Gastroesophageal sphincter (tissue), 3 donors: ENCODE measurements around the gene NSUN3.

ENCODE experiments used
- CTCF ChIP-seq, 4 experiments: fragments of 200-600 bp in 2 of 4; fragments of 450-650 bp in 2 of 4; sonication (generic) in 1 of 4; IDR thresholded peaks; one replicate each; pipeline ENCODE4 v1.5.1; 2017 to 2019; ENCODE audit warnings: antibody characterized with exemption in 4 of 4, mild to moderate bottlenecking in 2 of 4, moderate library complexity in 2 of 4
- POLR2A ChIP-seq, 2 donors: fragments of 450-650 bp; IDR thresholded peaks; one replicate each; pipeline ENCODE4 v1.6.1; 2017; ENCODE audit warnings: antibody characterized with exemption in 2 of 2, mild to moderate bottlenecking in 2 of 2, moderate library complexity in 1 of 2
- POLR2AphosphoS5 ChIP-seq: sonication (generic); formaldehyde crosslinking; IDR thresholded peaks from one replicate; pipeline ENCODE4 v1.6.1; 2017; ENCODE audit warnings: antibody characterized with exemption

DNA sequence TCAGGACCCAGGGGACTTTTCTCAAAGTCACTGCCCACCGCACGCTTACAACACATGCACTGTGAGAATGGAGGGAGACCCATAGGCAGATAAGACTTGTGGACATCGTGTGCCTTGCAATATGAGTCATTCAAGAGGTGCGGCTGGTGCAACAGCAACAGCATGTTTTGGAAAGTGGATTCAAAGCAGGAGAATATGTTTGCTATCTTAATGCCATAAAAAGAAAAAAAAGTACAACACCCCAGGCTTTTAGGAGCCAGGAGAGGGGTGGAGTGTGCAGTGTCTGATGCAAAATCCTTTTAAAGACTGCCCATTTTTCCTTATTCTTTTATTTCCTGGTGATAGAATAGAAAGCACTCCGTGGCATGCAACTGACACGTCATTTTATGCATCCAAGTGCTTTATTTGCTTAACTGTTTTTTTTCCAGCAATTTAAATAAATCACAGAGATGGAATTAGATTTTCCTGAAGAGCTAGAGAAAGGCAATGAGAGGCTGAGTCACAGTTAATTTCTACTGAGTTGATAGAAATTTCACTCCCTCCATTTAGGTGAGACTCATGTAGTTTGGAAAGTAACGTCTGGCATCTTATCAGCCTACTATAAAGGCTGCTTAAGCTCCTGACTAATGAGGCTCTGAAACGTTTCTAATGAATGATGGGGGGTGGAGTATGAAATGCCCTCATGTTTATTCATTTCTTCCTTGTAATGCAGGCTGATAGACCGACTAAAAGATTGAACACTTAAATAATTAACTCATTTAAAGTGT lies 96.4 kb downstream of the NSUN3 start:
- no peak for TF ChIP-seq CTCF (IDR thresholded peaks at IDR 0.05)
- TF ChIP-seq POLR2A (IDR thresholded peaks at IDR 0.05), result no peak
- TF ChIP-seq POLR2AphosphoS5, result no peak
